Psoas muscle (tissue), 8 donors: ENCODE results near the gene CKAP5. TPM values are rescaled to one million over a fixed set of nuclear protein-coding genes. Genes with fewer than 3 reads are reported as not detected.
"Not testable (repeated sequence)": the region's sequence is repeated elsewhere in the genome, so short reads cannot be mapped to it uniquely, and the experiment has no call there.

Experiments used
- ATAC-seq, 4 donors: fragments of 200-7000 bp; cut with Tn5 transposase; one replicate each; pipeline ENCODE4 v1.9.1; 2020; ENCODE audit warnings: moderate library complexity in 3 of 4, mild to moderate bottlenecking in 2 of 4
- DNase-seq, 2 donors: peaks; one replicate each; pipeline ENCODE4 v3.0.0-alpha.2; 2020
- H3K27ac ChIP-seq: fragments of 200-600 bp; one replicate; pipeline ENCODE4 v1.8.0; 2022
- H3K27me3 ChIP-seq, 3 donors: fragments of 200-600 bp in 1 of 3; one replicate each; pipeline versions ENCODE4 v1.6.1 to v1.8.0; 2013 to 2022; ENCODE audit warnings: low read length in 2 of 3, mild to moderate bottlenecking in 2 of 3, moderate library complexity in 1 of 3; ENCODE audit not compliant: insufficient read depth in 3 of 3
- H3K36me3 ChIP-seq, 2 donors: fragments of 200-600 bp in 1 of 2; one replicate each; pipeline versions ENCODE4 v1.6.1 to v1.8.0; 2013 to 2022; ENCODE audit warnings: low read depth in 1 of 2, mild to moderate bottlenecking in 1 of 2, moderate library complexity in 1 of 2; ENCODE audit not compliant: insufficient read depth in 1 of 2
- H3K4me1 ChIP-seq: fragments of 200-600 bp; one replicate; pipeline ENCODE4 v1.8.0; 2022
- H3K4me3 ChIP-seq: fragments of 200-600 bp; one replicate; pipeline ENCODE4 v1.8.0; 2022; ENCODE audit warnings: mild to moderate bottlenecking
- H3K9me3 ChIP-seq: fragments of 200-600 bp; one replicate; pipeline ENCODE4 v1.8.0; 2022
- CTCF ChIP-seq: fragments of 200-600 bp; IDR thresholded peaks from one replicate; pipeline ENCODE4 v1.8.0; 2022; ENCODE audit warnings: antibody characterized with exemption
- WGBS, 3 donors: extraction: QIAGEN DNeasy Blood & Tissue Kit; methylation state at CpG; one replicate each; pipeline versions ENCODE4 v1.1.6 to v1.1.7; 2013; 5-methylcytosine and 5-hydroxymethylcytosine counted together
- intact Hi-C, 2 donors: fragments of 100-400 bp; cut with DNase I; formaldehyde crosslinking; loops; one replicate each; pipeline versions ENCODE4 v1.11.0 to v1.14.2; 2022
- polyA plus RNA-seq, 3 donors: library from polyadenylated mRNA; stranded (reverse); fragments of 200-250 nt; gene quantifications; one replicate each; pipeline ENCODE4 v1.2.3, GENCODE V29; 2013
- total RNA-seq, 4 donors: library from RNA; stranded (reverse); fragmentation: NEBNext Ultra II Directional in 2 of 4; extraction: Animal tissue kit (Norgen Biotek cat#: 25700) in 2 of 4; gene quantifications; one replicate each; pipeline versions ENCODE4 v1.2.1 to v1.2.4, GENCODE V29; 2021 to 2023
- donor health status: healthy with polysubstance abuse.
- donor health status: DM: no; HTN: no; CAD: no; lungs with moderate emphysema.
- donor health status: Bipolar disorder and iron deficiency.
- donor health status: healthy.
- donor health status: DM: yes; HTN: yes; CAD: no.
- donor health status: DM: no; HTN: no; CAD: no.
- donor health status: DM: no; HTN: no; CAD: no.
- donor health status: DM: yes; HTN: yes; CAD: no.

The CKAP5 gene
- total and polyA plus RNA-seq, 7 donors, result 21.0 to 160 (median 86.4) TPM

GRCh38 chr11:46808799-46809431, 37.2 kb downstream of the CKAP5 start:
- TF ChIP-seq CTCF, result peak; percentile 16

GRCh38 chr11:46801694-46802470, 44.2 kb downstream of the CKAP5 start:
- no peak for TF ChIP-seq CTCF
- peaks cover 4 to 51% of the 10 kb centered on the region in 2 donors for H3K36me3 ChIP-seq
- peaks cover 18% of the 10 kb centered on the region for H3K4me1 ChIP-seq
- peak overlapping the region; percentile 67 for H3K27ac ChIP-seq
- 80 to 91% (median 86%) methylated on average over 7 of the region's 7 CpGs for WGBS, 3 donors
- no peak overlapping the region for H3K4me3 ChIP-seq
- H3K27me3 ChIP-seq, result no peaks in the 10 kb centered on the region
- DNase-seq, result no peak
- no peaks in the 10 kb centered on the region for H3K9me3 ChIP-seq
- no peak for ATAC-seq
- intact Hi-C loops, result no loop called here

More at GRCh38 chr11:46808799-46809431, 37.2 kb downstream of the CKAP5 start:
- Histone ChIP-seq H3K4me3 (no peak overlapping the region), H3K36me3 (peaks cover 2 to 80% of the 10 kb centered on the region in 2 donors), H3K27ac (no peak overlapping the region), H3K4me1 (no peaks in the 10 kb centered on the region), H3K9me3 (no peaks in the 10 kb centered on the region), H3K27me3 (no peaks in the 10 kb centered on the region)
- 62 to 69% (median 63%) methylated on average over 3 of the region's 3 CpGs for WGBS, 3 donors
- ATAC-seq, result peak in 2 of 4 donors; percentile 41 to 57
- DNase-seq, result no peak
- intact Hi-C loops, result no loop called here

GRCh38 chr11:46800177-46800576, 45.9 kb downstream of the CKAP5 start:
- intact Hi-C loops, result no loop called here
- ATAC-seq (peak; percentile 96 to 98 (median 97)), DNase-seq (no peak)
- no peaks in the 10 kb centered on the region for H3K27me3 ChIP-seq
- WGBS, 3 donors, result 45 to 69% (median 66%) methylated on average over 1 of the region's 1 CpG
- peaks cover 18% of the 10 kb centered on the region for H3K4me1 ChIP-seq
- no peak for TF ChIP-seq CTCF
- H3K27ac ChIP-seq, result peak overlapping the region; percentile 67
- H3K9me3 ChIP-seq, result no peaks in the 10 kb centered on the region
- H3K4me3 ChIP-seq, result no peak overlapping the region
- peaks cover 4 to 51% of the 10 kb centered on the region in 2 donors for H3K36me3 ChIP-seq

- Histone ChIP-seq H3K4me1 (peaks cover 18% of the 10 kb centered on the region), H3K27ac (peak overlapping the region; percentile 67), H3K36me3 (peaks cover 4 to 55% of the 10 kb centered on the region in 2 donors)
- DNase-seq, H3K9me3 ChIP-seq, H3K4me3 ChIP-seq, H3K27me3 ChIP-seq: not testable (repeated sequence)
- WGBS, 3 donors, result 98 to 100% (median 98%) methylated on average over 2 of the region's 2 CpGs
- intact Hi-C loops, result loop anchor here in 1 of 2 donors (5.0 kb wide), 1 partner anchor 42 kb away; no protein-coding TSS in a partner anchor
- peak in 3 of 4 donors; percentile 41 to 66 (median 56) for ATAC-seq
These were observed 46.4 kb downstream of the CKAP5 start for GRCh38 chr11:46799725-46800124.

- Histone ChIP-seq H3K36me3 (peaks cover 10 to 99% of the 10 kb centered on the region in 2 donors), H3K27ac (no peak overlapping the region), H3K4me3 (no peak overlapping the region), H3K9me3 (no peaks in the 10 kb centered on the region), H3K27me3 (no peaks in the 10 kb centered on the region), H3K4me1 (no peaks in the 10 kb centered on the region)
- 91 to 95% (median 93%) methylated on average over 4 of the region's 4 CpGs for WGBS, 3 donors
- DNase-seq (no peak), ATAC-seq (no peak)
- TF ChIP-seq CTCF, result no peak
- intact Hi-C loops, result loop anchor here in 1 of 2 donors (10.0 kb wide), 1 partner anchor 96 kb away; no protein-coding TSS in a partner anchor
These were observed 67.7 kb downstream of the CKAP5 start for GRCh38 chr11:46778416-46778815.
